T1000 (cell line): ENCODE data around the gene MTCH2.
"Not testable (repeated sequence)": the region's sequence is repeated elsewhere in the genome, so short reads cannot be mapped to it uniquely, and the experiment has no call there.

Experiments
- DNase-seq: peaks from one replicate; lab custom pipeline; 2025; ENCODE audit warnings: mixed read lengths; lab: John Stamatoyannopoulos, UW

The MTCH2 gene

GRCh38 chr11:47642099-47642855, at the start of gene MTCH2:
Gene MTCH2 (minus strand): TSS chr11:47642559. CDS start chr11:47642465, 94 bp downstream.
- DNase-seq: peak; percentile 88

- no peak for DNase-seq
These were observed 49.6 kb upstream of the MTCH2 start for GRCh38 chr11:47691979-47692378.

GRCh38 chr11:47689480-47689879, 47.1 kb upstream of the MTCH2 start:
- DNase-seq: no peak

- no peak for DNase-seq
These were observed 46.6 kb upstream of the MTCH2 start for GRCh38 chr11:47688991-47689390.

GRCh38 chr11:47688111-47688510, 45.8 kb upstream of the MTCH2 start:
- no peak for DNase-seq

GRCh38 chr11:47686704-47687103, 44.3 kb upstream of the MTCH2 start:
- not testable (repeated sequence) for DNase-seq

GRCh38 chr11:47686151-47686550, 43.8 kb upstream of the MTCH2 start:
- DNase-seq: no peak

GRCh38 chr11:47675851-47676250, 33.5 kb upstream of the MTCH2 start:
- no peak for DNase-seq

- DNase-seq: no peak
These were observed 29.9 kb upstream of the MTCH2 start for GRCh38 chr11:47672283-47672730.

GRCh38 chr11:47669856-47670255, 27.5 kb upstream of the MTCH2 start:
- DNase-seq: no peak

GRCh38 chr11:47668665-47669064, 26.3 kb upstream of the MTCH2 start:
- no peak for DNase-seq

GRCh38 chr11:47667555-47667954, 25.2 kb upstream of the MTCH2 start:
- no peak for DNase-seq

GRCh38 chr11:47667135-47667534, 24.8 kb upstream of the MTCH2 start:
- DNase-seq: no peak

GRCh38 chr11:47664936-47665335, 22.6 kb upstream of the MTCH2 start:
- DNase-seq: not testable (repeated sequence)

GRCh38 chr11:47661245-47661644, 18.9 kb upstream of the MTCH2 start:
- DNase-seq: no peak

- no peak for DNase-seq
These were observed 16.9 kb upstream of the MTCH2 start for GRCh38 chr11:47659276-47659675.

- DNase-seq: no peak
These were observed 14.0 kb upstream of the MTCH2 start for GRCh38 chr11:47656260-47656885.

- DNase-seq: no peak
These were observed 9.6 kb upstream of the MTCH2 start for GRCh38 chr11:47651818-47652469.

- DNase-seq: no peak
These were observed 6.9 kb upstream of the MTCH2 start for GRCh38 chr11:47649276-47649675.

- no peak for DNase-seq
These were observed 3.7 kb upstream of the MTCH2 start for GRCh38 chr11:47646019-47646418.

- no peak for DNase-seq
These were observed 3.1 kb upstream of the MTCH2 start for GRCh38 chr11:47645500-47645899.

- no peak for DNase-seq
These were observed 710 bp downstream of the MTCH2 start for GRCh38 chr11:47641600-47642098.

GRCh38 chr11:47640506-47640905, 1.9 kb downstream of the MTCH2 start:
- not testable (repeated sequence) for DNase-seq
